GM12892 (cell line): ENCODE results near the gene ZC3H8.

Source experiments
- POLR2A ChIP-seq: IDR thresholded peaks from 2 replicates; pipeline ENCODE4 v1.6.1; 2011; ENCODE audit warnings: low read depth, low read length, control low read depth
- POLR2AphosphoS5 ChIP-seq: IDR thresholded peaks from 2 replicates; pipeline ENCODE4 v1.6.1; 2011; ENCODE audit warnings: low read depth, low read length, control low read depth
- TAF1 ChIP-seq: IDR thresholded peaks from 2 replicates; pipeline ENCODE4 v1.6.1; 2011; ENCODE audit warnings: low read depth, mild to moderate bottlenecking, control low read depth, low read length, borderline replicate concordance

DNA sequence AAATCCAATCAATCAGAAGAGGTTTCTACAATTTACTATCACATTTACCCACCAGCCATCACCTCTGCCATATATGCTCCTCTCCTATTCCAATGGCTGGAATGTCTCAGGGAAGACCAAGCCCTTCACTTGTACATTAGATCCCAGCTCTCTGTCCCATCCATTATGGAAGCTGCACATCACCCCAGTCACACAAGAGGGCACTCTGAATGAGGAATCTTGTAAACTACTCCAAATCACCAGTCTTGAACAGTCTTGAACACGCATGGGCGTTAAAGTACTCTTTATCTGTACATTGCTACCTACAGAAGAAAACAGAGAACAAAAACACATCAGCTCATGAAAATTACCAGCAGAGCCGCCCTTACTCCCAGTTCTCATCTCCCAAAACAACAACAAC is 38.7 kb downstream of the ZC3H8 start:
- TF ChIP-seq POLR2A = no peak
- TF ChIP-seq TAF1 = no peak
- TF ChIP-seq POLR2AphosphoS5 = no peak
